PC-3 (cell line): ENCODE data around the gene LRRFIP1.

Source experiments
- CTCF ChIP-seq: fragments of 300-600 bp; sonication (generic); conservative IDR thresholded peaks from 2 replicates; pipeline ENCODE4 v1.5.1; 2017; ENCODE audit warnings: antibody characterized with exemption, low read depth, mild to moderate bottlenecking, low read length
- EZH2 ChIP-seq: fragments of 300-600 bp; sonication (generic); IDR thresholded peaks from one replicate; pipeline ENCODE4 v1.6.1; 2017; ENCODE audit warnings: antibody characterized with exemption, mild to moderate bottlenecking, low read length; ENCODE audit not compliant: unreplicated experiment

DNA sequence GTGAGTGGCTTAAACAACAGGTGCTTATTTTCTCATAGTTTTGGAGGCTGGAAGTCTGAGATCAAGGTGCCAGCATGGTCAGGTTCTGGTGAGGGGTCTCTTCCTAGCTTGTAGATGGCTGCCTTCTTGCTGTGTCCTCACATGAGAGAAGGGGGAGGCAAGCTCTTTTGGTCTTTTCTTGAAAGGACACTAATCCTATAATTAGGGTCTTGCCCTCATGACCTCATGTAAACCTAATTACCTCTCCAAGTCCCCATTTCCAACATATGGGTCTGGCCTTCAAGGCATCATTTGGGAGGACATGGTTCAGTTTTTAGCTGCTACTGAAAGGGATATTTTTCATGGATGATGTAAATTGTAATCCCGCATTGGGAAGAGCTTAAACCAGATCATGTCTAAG is 189.1 kb downstream of the LRRFIP1 start:
- TF ChIP-seq CTCF (no peak), EZH2 (no peak)
